ENCODE data around the gene DLX6. TPM values are rescaled to one million over a fixed set of nuclear protein-coding genes. Genes with fewer than 3 reads are reported as not detected.

The DLX6 gene
- total RNA-seq, 1 donor from 2014 or later, result not detected

DNA sequence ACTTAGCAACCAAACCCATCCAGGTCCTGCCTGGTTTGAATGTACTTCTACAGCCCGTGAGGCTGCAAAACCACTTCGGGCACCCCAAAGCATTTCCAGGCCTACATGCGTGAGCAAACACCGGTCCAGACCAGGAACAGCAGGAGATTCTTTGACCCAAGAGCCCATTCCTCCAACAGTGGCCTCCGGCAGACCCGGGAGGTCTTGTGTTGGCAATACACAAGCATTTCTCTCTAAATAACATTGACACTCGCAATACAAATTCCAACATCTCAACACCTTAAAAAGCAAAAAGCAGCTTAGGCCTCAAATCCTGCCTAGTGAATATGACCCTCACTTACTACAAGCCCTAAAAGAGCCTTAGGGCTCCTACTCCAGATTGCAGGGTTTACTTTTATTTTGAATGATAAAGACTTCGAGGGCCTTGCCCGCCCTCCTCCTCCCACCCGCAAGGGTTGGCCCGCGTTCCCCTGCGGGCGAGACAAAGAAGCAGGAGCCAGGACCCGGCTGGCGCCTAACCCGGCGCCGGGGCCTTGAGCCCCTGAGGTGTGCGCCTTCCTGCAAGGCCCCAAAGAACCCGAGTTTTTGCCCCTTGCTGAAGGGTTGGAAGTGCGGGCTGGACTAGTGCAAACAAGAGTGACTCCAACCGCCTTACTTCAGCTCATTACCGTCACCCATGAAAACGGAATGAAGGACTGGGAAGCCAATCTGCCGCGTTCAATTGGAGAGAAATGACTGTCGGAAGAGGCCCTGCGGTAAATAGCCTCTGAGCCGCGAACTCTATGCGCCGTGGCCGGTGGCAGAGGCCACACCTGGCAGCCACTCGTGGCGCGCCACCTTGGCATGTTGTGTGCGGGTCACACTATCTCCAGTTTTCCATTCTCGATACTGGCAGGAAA lies 3.4 kb upstream of the DLX6 start:
- Histone ChIP-seq H3K4me3 (ENCODE audit: low read depth, low read length) (no peak overlapping the region), H3K27me3 (ENCODE audit: control insufficient read depth, insufficient read depth, low read length) (peaks cover 77% of the 10 kb centered on the region), H3K36me3 (ENCODE audit: control insufficient read depth, insufficient read depth, low read length) (no peaks in the 10 kb centered on the region)
- DNase-seq (ENCODE audit: low read depth), result no peak
- TF ChIP-seq, protein P1, sequence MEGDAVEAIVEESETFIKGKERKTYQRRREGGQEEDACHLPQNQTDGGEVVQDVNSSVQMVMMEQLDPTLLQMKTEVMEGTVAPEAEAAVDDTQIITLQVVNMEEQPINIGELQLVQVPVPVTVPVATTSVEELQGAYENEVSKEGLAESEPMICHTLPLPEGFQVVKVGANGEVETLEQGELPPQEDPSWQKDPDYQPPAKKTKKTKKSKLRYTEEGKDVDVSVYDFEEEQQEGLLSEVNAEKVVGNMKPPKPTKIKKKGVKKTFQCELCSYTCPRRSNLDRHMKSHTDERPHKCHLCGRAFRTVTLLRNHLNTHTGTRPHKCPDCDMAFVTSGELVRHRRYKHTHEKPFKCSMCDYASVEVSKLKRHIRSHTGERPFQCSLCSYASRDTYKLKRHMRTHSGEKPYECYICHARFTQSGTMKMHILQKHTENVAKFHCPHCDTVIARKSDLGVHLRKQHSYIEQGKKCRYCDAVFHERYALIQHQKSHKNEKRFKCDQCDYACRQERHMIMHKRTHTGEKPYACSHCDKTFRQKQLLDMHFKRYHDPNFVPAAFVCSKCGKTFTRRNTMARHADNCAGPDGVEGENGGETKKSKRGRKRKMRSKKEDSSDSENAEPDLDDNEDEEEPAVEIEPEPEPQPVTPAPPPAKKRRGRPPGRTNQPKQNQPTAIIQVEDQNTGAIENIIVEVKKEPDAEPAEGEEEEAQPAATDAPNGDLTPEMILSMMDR (IDR thresholded peaks at IDR 0.05; ENCODE audit: insufficient read depth, low read length, severe bottlenecking), result no peak
- no peak for FAIRE-seq

DNA sequence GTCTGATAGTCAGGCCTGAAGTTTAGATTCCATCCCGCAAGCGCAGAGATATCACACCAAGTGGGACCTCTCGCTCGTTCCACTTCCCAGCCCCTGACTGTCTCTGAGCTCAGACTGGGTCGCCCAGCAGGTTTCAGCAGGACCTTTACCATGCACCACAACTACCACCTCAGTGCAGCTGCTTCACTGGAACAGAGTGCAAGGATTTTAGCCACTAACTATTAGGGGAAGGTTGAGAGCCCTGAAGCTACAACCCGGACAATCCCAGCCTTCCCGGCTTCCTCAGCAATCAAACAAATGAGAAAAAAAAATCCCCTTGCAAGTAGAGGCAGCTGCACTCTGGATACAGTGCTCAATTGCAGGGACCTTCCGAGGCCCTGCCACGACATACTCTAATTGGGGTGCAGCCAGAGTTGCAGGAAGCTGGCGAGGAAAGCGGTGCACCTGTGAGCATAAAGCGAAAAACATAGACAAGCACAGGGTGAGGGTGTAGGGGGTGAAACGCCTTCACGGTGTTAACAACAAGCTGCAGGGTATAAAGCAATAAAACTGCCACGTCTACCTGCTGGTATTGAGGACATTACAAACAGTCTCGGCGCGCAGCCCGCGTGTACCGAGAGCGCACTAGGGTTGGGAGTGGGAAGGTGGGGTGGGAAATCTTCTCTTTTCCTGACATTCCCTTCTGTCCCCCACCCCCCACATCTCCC lies 2.6 kb upstream of the DLX6 start:
- peaks cover 76% of the 10 kb centered on the region for H3K27me3 ChIP-seq (ENCODE audit: control insufficient read depth, insufficient read depth, low read length)
- H3K4me3 ChIP-seq (ENCODE audit: low read depth, low read length), result no peak overlapping the region
- no peaks in the 10 kb centered on the region for H3K36me3 ChIP-seq (ENCODE audit: control insufficient read depth, insufficient read depth, low read length)
- TF ChIP-seq, protein P1 (IDR thresholded peaks at IDR 0.05; ENCODE audit: insufficient read depth, low read length, severe bottlenecking), result no peak
- no peak for FAIRE-seq
- no peak for DNase-seq (ENCODE audit: low read depth)

DNA sequence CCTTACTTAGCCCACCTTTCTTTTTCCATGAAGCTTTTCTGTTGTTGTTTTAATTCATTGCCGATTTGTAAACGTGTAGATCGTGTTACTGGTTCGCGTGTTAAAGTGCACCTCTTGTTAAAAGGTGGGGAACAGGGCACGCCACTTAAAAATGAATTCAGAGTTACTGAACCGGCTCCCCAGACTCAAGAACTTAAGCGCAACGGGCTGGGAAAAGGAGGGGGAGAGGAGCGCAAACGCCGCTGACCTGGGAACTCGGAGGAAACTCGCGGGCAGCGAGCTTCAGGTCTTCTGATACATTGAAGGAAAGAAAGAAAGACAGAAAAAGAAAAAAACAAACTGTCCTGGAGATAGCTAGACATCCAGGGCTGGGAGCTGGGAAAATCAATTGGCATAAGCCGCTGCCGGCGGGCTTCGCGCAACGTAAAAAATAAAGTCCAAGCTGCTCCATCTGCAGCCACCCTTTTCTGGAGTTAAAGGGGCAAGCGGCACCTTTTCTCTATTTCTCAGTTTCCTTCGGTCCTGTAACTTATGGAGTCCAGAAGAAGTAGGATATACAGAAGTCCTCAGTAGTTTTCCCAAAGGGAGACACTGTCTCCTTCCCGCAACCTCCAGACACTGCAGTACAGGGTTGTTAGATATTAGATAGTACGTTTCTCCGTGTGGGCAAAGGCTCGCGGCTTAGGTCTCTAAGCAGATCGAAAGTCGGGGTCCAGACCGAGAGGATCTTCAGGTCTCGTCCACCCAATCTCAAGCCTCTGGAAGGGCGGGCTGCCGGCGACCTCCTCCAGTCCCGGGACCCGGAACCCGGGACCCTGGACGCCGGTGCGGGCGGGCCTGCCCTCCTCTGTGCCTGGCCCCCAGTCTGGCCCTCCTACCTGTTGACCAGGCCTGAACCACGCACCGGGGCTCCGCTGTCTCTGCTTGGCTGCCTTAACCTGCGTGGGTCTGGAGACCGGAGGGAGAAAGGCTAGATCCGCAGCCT lies 1.8 kb upstream of the DLX6 start:
- peaks cover 77% of the 10 kb centered on the region for H3K27me3 ChIP-seq (ENCODE audit: control insufficient read depth, insufficient read depth, low read length)
- TF ChIP-seq, protein P1 (IDR thresholded peaks at IDR 0.05; ENCODE audit: insufficient read depth, low read length, severe bottlenecking), result no peak
- no peaks in the 10 kb centered on the region for H3K36me3 ChIP-seq (ENCODE audit: control insufficient read depth, insufficient read depth, low read length)
- H3K4me3 ChIP-seq (ENCODE audit: low read depth, low read length), result no peak overlapping the region
- DNase-seq (ENCODE audit: low read depth) (no peak), FAIRE-seq (no peak)

DNA sequence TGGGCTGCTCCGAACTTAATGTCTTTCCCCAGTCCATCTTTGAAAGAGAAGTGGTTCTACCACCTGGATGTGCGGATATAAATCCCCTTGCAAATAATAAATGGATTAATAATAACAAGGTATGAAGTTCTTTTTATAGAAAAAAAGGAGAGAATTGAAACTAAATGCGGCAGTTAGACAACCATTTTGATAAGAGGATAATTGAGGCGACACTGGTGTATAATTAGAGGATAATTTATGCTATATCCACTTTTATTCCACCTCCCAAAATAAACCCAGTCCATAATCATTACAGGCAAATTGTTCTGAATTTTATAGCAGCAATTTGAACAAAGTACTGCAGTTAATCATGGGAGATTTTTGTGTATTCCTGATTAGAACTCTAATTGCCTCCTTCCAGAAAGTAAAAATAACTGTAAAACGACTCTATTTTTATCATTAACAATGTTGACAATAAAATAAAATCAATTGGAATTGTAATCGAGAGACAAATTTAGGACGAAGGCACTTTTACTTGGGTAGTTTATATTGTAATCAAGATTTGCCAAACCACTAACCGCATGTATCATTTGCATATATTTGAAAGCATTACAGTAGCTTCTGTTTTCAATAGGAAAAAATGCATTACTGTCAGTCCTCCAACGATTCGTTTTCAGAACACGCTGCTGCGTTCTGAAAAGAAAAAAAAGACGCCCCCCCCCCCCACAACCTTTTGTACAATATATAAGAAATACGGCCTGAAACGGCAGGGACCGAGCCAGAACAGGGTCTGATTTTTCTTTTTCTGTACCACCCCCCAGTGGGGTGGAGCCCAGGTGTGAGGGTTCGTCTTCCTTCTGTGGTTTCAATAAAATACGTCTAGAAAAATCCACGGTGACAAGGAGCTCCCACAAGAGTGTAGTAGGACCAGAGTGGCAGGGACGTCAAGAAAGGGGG lies 838 bp upstream of the DLX6 start:
- H3K27me3 ChIP-seq (ENCODE audit: control insufficient read depth, insufficient read depth, low read length), result peaks cover 70% of the 10 kb centered on the region
- H3K4me3 ChIP-seq (ENCODE audit: low read depth, low read length), result no peak overlapping the region
- TF ChIP-seq, protein P1 (IDR thresholded peaks at IDR 0.05; ENCODE audit: insufficient read depth, low read length, severe bottlenecking), result no peak

More for the DNA sequence above, 838 bp upstream of the DLX6 start:
- H3K36me3 ChIP-seq (ENCODE audit: control insufficient read depth, insufficient read depth, low read length), result no peaks in the 10 kb centered on the region
- DNase-seq (ENCODE audit: low read depth), result no peak
- no peak for FAIRE-seq
